Tibial artery (tissue), 4 donors: ENCODE measurements around the gene ELK3.

Source experiments
- DNase-seq, 2 donors: peaks; one replicate each; pipeline ENCODE4 v3.0.0-alpha.2; 2019
- H3K27ac ChIP-seq, 2 donors: fragments of 200-600 bp; sonication (generic) in 1 of 2; 1 replicate in 1 of 2; 2 replicates in 1 of 2; pipeline ENCODE4 v1.5.1; 2018 to 2019; ENCODE audit warnings: mild to moderate bottlenecking in 1 of 2
- H3K27me3 ChIP-seq, 2 donors: fragments of 200-600 bp; sonication (generic) in 1 of 2; one replicate each; pipeline versions ENCODE4 v1.5.1 to v1.6.0; 2016 to 2019
- H3K36me3 ChIP-seq, 3 donors: fragments of 200-600 bp; sonication (generic) in 2 of 3; one replicate each; pipeline ENCODE4 v1.5.1; 2016 to 2019; ENCODE audit warnings: mild to moderate bottlenecking in 2 of 3
- H3K4me1 ChIP-seq, 4 donors: fragments of 200-600 bp; sonication (generic) in 2 of 4; 1 replicate in 3 of 4; 2 replicates in 1 of 4; pipeline ENCODE4 v1.5.1; 2016 to 2019
- H3K4me3 ChIP-seq, 2 donors: fragments of 200-600 bp; sonication (generic) in 1 of 2; 1 replicate in 1 of 2; 2 replicates in 1 of 2; pipeline ENCODE4 v1.5.1; 2018 to 2019; ENCODE audit warnings: mild to moderate bottlenecking in 2 of 2
- H3K9me3 ChIP-seq, 3 donors: fragments of 200-600 bp; sonication (generic) in 1 of 3; one replicate each; pipeline ENCODE4 v1.5.1; 2016 to 2019
- CTCF ChIP-seq, 2 experiments: fragments of 200-600 bp in 1 of 2; fragments of 450-650 bp in 1 of 2; IDR thresholded peaks; one replicate each; pipeline ENCODE4 v1.5.1; 2017 to 2019; ENCODE audit warnings: antibody characterized with exemption in 2 of 2, mild to moderate bottlenecking in 1 of 2, moderate library complexity in 1 of 2
- intact Hi-C: fragments of 100-400 bp; cut with DNase I; formaldehyde crosslinking; loops from one replicate; pipeline ENCODE4 v1.15.0; 2023; ENCODE audit warnings: low total_unique reads

ELK3 gene

GRCh38 chr12:96208346-96208745 lies 14.2 kb downstream of the ELK3 start:
- no peak overlapping the region for H3K27ac ChIP-seq
- no peak for DNase-seq
- H3K9me3 ChIP-seq: no peaks in the 10 kb centered on the region
- peaks cover 0 to 14% (median 0%) of the 10 kb centered on the region in 4 donors for H3K4me1 ChIP-seq
- TF ChIP-seq CTCF (IDR thresholded peaks at IDR 0.05): no peak
- intact Hi-C loops: no loop called here
- H3K27me3 ChIP-seq: no peaks in the 10 kb centered on the region
- H3K36me3 ChIP-seq: no peaks in the 10 kb centered on the region
- H3K4me3 ChIP-seq: no peak overlapping the region

GRCh38 chr12:96208801-96209549 lies 14.8 kb downstream of the ELK3 start:
- intact Hi-C loops: no loop called here
- no peak overlapping the region for H3K4me3 ChIP-seq
- no peaks in the 10 kb centered on the region for H3K36me3 ChIP-seq
- TF ChIP-seq CTCF (IDR thresholded peaks at IDR 0.05): no peak
- no peaks in the 10 kb centered on the region for H3K27me3 ChIP-seq
- no peak for DNase-seq
- H3K27ac ChIP-seq: no peak overlapping the region
- H3K9me3 ChIP-seq: no peaks in the 10 kb centered on the region
- H3K4me1 ChIP-seq: peaks cover 0 to 14% (median 0%) of the 10 kb centered on the region in 4 donors

- Histone ChIP-seq H3K9me3 (no peaks in the 10 kb centered on the region), H3K4me1 (peaks cover 0 to 20% (median 3%) of the 10 kb centered on the region in 4 donors), H3K4me3 (no peak overlapping the region), H3K27me3 (no peaks in the 10 kb centered on the region), H3K27ac (no peak overlapping the region), H3K36me3 (no peaks in the 10 kb centered on the region)
- no peak for DNase-seq
- no peak for TF ChIP-seq CTCF (IDR thresholded peaks at IDR 0.05)
- intact Hi-C loops: loop anchor here (10.0 kb wide), 1 partner anchor 296 kb away; no protein-coding TSS in a partner anchor
Observed at GRCh38 chr12:96210376-96211055, 16.3 kb downstream of the ELK3 start.

GRCh38 chr12:96211988-96212387 lies 17.8 kb downstream of the ELK3 start:
- intact Hi-C loops: loop anchor here (10.0 kb wide), 1 partner anchor 297 kb away; no protein-coding TSS in a partner anchor
- Histone ChIP-seq H3K27me3 (no peaks in the 10 kb centered on the region), H3K4me3 (no peak overlapping the region), H3K9me3 (no peaks in the 10 kb centered on the region), H3K4me1 (peaks cover 0 to 22% (median 3%) of the 10 kb centered on the region in 4 donors), H3K36me3 (no peaks in the 10 kb centered on the region), H3K27ac (peak overlapping the region in 1 of 2 donors; percentile 16)
- no peak for DNase-seq
- TF ChIP-seq CTCF (IDR thresholded peaks at IDR 0.05): no peak

GRCh38 chr12:96212456-96213375 lies 18.5 kb downstream of the ELK3 start:
- Histone ChIP-seq H3K27me3 (no peaks in the 10 kb centered on the region), H3K4me3 (no peak overlapping the region), H3K36me3 (no peaks in the 10 kb centered on the region), H3K4me1 (peaks cover 0 to 22% (median 3%) of the 10 kb centered on the region in 4 donors), H3K27ac (peak overlapping the region in 1 of 2 donors; percentile 16), H3K9me3 (no peaks in the 10 kb centered on the region)
- TF ChIP-seq CTCF (IDR thresholded peaks at IDR 0.05): no peak
- DNase-seq: no peak
- intact Hi-C loops: loop anchor here (10.0 kb wide), 1 partner anchor 298 kb away; no protein-coding TSS in a partner anchor
